OCI-LY1 (cell line): ENCODE measurements around the gene OR5AU1.

Experiments used
- CTCF ChIP-seq: fragments of 200-600 bp; sonication (generic), shearing (Covaris generic); IDR thresholded peaks from 2 replicates; pipeline ENCODE4 v1.5.1; 2017; ENCODE audit warnings: mild to moderate bottlenecking, antibody characterized with exemption, low read length, moderate library complexity, mixed read lengths
- EZH2 ChIP-seq: fragments of 200-600 bp; sonication (generic), shearing (Covaris generic); IDR thresholded peaks from 2 replicates; pipeline ENCODE4 v1.8.0; 2017; ENCODE audit warnings: borderline replicate concordance, mixed run types, mild to moderate bottlenecking, antibody characterized with exemption, low read length, moderate library complexity, mixed read lengths

DNA sequence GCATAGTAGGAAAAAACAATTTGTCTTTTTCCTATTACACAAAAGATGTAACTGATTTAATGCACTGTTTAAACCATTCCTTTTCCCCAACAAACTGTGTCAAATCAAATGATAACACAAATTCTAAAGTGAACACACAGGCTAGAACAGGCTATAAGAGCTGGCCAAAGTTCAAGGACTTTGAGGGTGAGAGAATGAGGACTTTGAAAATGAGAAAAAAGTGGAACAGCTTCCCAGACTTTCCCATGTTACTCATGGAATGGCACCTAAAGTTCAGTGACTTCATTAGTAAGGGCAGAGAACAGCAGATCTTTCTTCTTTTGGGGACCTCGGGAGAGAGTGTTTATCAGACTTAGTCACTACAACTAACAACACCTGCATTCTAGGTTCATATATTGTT is 32.4 kb downstream of the OR5AU1 start:
- TF ChIP-seq CTCF (no peak), EZH2 (no peak)
